HPDE6-E6E7 (cell line): ENCODE measurements around the gene DMAC2.
"Not testable (repeated sequence)": the region's sequence is repeated elsewhere in the genome, so short reads cannot be mapped to it uniquely, and the experiment has no call there.

Experiments
- DNase-seq: peaks from one replicate; pipeline ENCODE4 v3.0.0; 2011; ENCODE audit warnings: missing footprints; ENCODE audit errors: extremely low spot score

Gene DMAC2

DNA sequence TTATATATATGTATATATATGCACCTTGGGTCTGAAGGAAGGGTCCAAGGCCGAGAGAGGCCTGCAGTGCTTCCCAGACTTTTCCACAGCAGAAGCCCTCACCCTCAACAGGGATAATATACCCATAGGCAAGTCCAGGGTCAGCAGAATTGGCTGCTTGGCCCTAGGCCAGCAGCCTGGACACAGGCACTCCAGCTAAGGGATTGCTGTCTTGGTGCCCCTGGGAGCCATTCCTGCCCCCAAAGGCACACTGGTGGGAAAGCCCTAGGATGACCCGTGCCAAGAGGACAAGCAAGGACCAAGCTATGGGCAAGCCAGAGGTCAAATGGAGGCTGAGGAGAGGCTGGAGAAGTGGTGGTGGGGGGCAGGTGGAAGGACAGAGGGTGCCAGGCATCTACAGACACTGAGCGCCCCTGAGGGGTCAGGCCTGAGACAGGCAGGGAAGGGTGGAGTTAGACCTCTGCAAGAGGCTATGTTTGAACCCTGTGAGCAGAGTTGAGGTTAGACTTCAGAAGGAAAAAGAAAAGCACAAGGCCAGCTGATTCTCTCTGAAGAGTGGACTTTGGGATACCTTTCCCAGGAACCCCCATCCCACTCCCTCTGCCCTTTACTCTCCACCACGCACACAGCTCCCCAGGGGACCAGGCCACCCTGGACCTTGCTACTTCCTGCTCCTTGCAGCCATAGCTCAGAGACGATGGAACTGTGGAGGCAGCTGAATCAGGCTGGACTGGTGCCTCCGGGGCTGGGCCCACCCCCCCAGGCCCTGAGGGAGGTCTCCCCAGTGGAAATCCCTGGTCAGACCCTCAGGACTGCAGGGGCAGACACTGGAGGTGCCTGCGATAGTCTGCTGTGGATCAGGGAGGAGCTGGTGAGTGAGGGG is 3.0 kb upstream of the DMAC2 start, which contains the start of gene ERICH4:
TSS of gene ERICH4 (plus strand) at position 684 of the 883 bp plus-strand sequence. CDS start at position 698, 14 bp downstream.
- DNase-seq: no peak

DNA sequence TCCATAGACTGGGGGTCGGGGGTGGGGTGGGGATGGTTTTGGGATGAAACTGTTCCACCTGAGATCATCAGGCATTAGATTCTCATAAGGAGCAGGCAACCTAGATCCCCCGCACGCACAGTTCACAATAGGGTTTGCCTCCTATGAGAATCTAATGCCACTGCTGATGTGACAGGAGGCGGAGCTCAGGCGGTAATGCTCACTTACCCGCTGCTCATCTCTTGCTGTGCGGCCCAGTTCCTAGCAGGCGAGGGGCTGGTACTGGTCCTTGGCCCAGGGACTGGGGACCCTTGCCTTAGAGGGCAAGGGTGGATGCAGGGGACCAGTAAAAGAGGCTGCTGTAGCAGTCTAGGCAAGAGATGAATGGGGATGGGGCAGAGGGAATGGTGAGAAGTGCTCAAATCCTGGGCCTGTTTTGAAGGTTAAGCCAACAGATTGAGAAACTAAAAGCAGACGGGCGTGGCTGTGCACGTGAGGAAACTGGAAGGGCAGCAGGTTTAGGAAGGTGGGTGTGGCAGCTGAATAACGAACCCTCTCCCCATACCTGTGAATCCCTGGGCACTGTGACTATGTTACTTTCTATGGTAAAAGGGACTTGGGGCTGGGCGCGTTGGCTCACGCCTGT is 1.7 kb upstream of the DMAC2 start:
- DNase-seq: no peak

DNA sequence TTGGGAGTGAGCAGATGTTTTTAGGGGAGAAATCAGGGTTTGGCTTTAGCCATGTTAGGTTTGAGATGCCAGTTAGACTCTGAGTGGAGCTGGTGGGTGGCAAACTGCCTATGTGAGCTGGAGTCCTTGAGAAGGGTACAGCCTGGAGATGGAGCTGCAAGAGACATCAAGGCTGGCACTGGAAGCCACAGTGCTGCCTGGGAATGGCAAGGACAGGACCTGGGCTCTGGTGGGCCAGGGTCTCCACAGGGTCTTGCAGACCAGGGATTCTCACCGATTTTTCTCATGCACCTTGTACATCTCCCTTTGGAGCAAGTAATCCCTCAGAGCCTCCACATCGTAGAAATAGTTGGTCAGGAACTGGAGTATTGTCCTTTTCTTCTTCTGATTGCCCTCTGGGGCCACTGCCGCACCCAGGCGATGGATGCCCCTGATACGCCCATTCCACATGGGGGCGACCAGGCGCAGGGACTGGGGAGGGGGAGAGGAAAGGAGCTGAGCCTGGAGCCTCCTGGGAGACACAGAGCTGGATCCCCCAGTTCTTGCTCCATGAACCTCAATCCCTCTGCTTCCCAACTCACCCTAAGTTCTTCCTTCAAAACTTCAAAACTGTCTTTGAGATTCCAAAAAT is 1.7 kb downstream of the DMAC2 start:
- DNase-seq: no peak

DNA sequence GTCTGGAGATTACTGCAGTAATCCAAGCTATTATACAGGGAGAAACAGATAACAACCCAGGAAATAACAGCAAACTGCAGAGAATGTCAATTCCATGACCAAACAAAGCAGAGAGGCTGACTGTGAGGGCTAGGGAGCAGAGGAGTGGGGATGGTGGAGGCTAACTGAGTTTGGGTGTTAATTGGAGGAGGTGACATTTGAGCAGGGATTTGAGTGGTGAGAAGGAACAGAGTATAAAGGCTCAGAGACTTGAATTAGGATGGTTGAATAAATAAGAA is 3.1 kb downstream of the DMAC2 start:
- DNase-seq: no peak

DNA sequence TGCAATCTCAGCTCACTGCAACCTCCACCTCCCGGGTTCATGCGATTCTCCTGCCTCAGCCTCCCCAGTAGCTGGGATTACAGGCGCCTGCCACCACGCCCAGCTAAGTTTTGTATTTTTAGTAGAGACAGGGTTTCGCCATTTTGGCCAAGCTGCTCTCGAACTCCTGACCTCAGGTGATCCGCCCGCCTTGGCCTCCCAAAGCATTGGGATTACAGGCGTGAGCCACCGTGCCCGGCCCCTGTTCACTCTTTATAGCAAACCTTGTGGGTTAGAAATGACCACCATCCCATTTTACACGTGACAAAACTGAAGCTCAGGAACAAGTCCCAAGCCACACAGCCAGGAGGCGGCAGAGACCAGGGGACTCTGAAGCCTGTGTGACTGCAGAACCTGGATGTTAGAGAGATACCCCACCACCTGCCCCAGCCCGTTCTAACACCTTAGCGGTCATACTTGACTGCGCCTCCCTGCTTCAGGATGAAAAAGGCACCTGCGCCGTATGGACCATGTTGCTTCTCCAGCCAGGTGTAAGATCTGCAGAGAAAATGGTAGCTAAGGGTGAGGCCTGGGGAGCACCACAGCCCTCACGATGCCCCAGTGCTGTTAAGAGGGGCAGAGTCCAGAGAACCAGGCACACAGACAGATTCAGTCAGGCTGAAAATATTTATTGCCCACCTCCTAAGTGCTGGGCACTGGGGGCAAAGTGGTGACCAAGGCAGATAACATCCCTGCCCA is 3.6 kb downstream of the DMAC2 start:
- DNase-seq: no peak

DNA sequence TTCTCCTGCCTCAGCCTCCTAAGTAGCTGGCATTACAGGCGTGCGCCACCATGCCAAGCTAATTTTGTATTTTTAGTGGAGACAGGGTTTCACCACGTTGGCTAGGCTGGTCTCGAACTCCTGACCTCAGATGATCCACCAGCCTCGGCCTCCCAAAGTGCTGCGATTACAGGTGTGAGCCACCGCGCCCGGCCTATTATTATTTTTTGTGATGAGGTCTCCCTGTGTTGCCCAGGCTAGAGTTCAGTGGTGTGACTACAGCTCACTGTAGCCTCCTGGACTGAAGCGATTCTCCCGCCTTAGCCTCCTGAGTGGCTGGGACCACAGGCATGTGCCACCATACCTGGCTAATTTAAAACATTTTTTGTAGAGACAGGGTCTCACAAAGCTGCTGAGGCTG is 4.3 kb downstream of the DMAC2 start:
- DNase-seq: not testable (repeated sequence)

DNA sequence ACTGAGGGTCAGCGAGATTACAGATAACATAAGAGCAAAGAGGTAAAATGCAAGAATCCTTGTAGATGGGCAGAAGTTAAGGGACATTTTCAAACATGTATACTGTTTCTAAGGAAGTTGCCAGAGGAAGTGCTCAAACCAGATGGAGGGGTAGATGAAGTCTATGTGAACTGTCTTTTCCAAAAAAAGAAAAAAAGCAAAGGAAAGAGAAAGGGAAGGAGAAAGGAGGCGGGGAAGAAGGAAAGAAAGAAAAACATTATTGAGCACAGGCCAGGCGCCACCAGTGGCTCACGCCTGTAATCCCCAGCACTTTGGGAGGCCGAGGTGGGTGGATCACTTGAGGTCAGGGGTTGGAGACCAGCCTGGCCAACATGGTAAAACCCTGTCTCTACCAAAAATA is 5.3 kb downstream of the DMAC2 start:
- DNase-seq: no peak

DNA sequence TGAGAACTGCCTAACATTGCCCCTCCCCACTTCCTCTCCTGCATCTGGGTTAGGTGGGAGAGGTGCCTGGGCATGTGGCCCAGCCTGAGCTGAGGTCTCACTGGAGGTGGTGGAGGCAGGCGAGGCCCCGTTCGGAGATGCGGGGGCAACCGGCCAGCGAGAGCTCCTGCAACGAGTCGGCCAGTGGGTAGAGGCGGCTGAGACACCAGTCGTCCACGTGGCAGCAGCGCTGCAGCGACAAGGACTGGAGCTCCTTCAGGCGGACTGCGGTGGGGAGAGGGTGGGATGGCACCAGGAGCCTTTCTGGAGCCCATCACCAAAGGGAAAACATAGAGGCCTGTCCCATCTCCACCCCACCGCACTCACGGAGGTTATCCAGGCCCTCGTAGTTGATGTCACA is 6.5 kb downstream of the DMAC2 start:
- no peak for DNase-seq

DNA sequence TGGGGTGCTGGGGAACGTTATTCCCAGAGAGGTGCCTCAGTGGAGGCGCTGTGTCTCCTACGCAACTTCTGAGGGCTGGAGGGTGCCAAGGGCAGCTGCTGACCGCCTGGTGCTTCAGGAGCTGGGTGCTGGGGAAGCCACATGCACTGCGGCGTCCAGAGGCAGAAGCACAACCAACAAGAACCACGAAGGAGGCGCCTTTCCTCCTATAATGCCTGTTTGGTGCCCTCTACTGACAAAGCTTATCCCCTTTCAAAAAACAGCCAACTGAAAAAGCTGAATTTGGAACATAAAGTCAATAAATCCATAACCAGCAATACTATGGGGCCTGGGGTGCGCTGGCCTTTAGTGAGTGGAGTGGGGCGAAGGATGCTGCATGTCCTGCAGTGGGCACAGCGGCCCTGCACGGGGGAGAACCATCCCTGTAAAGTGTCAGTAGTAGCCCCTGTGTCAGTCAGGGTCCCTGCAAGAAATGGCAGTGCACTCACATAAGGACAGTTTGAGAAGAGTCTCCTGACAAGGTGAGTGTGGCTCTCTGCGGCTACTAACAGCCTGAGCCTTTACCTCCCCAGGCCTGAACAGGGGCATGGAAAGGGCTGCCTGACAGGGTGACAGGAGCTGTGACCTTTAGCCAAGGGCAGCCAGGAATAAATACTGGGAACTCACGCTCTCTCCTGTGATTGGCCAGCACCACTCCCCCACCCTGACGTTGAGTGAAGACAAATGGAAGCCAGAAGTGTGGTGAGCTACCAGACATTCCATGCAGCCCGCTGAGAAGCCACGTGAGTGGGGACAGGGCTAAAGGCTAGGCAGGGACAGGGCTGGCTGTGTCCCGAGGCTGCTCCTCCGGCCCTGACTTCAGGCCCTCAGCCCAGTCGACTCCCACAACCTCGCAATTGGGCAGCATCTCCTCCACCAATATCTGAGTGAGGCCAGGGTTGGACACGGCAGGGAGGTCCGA is 8.0 kb downstream of the DMAC2 start:
- no peak for DNase-seq

DNA sequence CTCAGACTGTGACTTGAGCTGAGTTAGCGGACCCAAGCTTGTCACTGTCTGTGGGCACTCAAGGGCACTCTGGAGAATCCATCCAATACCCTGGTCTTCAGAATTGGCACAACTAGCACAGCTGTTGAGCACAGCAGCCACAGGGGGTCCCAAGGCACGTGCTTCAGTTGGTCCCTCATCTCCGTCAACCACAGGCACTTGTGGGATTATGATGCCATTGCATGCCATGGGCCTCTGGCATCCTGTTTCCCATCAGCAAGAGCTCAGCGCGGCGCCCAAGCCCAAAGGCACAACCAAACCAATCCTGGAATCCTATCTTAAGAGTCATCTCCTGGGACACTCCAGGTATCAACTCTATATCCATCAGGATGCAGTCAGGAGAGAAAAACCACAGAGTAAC is 8.8 kb downstream of the DMAC2 start:
- DNase-seq: no peak

DNA sequence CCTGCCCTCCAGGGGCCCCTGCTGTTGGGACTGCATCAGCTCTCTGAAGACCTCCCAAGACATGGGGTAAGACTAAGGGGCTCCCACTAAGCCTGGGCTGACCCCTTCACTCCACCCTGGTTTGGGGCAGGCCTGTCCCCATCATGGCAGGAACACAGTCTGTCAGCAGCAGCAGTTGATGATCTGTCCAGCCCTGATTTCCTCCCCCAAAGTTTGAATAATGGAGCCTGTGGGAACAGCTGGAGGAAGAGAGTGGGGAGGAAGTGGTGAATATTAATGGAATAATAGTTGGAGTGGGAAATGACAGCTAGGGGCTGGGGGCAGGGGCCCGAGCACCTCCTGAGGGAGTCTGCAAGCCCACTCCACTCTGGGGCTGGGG is 11.2 kb downstream of the DMAC2 start:
- no peak for DNase-seq

DNA sequence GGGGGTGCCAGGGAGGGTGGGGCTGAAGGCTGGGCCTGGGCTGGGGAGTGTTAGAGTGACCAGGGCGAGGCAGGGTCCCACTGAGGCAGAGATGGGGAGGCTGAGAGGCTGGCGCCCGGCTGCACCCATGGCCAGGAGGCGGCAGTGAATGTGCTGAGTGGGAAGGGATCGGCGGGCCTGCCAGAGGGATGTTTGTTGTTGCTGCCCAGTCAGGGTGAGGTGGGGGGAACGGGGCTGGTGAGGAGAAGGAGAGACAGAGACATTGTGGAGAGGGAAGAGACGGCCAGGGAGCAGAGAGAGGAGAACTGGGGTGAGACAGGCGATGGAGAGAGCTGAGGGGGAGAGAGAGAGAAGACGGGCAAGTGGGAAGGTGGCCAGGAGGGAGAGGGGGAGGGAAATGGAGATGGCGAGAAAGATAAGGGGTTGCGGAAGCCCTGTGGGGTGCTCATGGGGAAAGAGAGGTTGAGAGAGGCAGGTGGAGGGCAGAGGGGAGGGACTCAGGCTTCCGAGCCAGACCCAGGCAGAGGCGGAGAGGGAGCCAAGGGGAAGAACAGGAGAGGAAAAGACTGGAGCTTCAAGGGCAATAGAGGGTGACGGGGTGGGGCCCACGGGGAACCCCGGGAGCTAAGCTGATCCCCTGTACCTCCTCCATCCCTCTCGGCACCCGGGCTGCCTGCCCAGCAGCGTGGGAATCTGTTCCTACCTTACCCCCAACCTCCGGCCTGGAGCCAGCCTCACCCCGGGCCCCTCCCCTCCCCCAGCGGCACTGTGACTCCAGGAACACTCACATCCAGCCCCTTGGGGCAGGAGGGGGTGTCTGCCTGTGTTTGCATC is 11.8 kb downstream of the DMAC2 start:
- peak; percentile 21 for DNase-seq

DNA sequence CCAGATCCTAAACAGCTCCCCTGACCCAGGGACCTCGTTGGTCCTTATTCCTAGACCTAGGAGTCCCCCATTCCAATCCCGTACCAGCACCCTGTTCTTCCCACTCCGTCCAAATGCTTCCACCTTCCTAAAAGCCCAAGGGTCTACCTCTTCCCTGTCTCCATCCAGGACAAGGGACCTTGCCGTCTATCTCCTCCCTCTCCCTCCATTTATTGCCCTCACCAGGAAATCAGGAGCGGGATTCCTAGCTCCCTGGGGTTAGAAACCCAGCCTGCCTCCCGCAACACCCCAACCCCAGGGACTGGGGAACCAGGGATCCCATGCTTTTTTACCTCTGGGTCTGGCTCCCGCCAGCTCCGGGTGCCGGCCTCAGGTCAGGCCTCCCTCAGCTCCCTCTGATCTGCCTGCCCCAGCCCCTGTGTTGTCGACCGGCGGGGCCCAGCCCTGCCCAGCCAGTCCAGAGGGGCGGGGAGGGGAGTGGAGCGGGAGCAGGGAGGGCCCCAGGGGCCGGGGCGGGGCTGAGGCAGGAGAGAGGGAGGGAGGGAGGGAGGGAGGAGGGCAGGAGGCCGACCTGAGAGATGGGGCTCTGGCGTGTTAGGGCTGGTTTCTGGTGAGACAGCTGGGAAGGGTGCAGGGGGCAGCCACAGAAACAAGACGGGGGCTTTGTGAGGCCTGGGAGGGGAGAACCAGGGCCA is 12.6 kb downstream of the DMAC2 start, which contains the start of gene B3GNT8:
TSS of gene B3GNT8 (minus strand) at position 423 of the 695 bp plus-strand sequence. CDS start 596 bp downstream, outside the sequence.
- peak; percentile 83 for DNase-seq

DNA sequence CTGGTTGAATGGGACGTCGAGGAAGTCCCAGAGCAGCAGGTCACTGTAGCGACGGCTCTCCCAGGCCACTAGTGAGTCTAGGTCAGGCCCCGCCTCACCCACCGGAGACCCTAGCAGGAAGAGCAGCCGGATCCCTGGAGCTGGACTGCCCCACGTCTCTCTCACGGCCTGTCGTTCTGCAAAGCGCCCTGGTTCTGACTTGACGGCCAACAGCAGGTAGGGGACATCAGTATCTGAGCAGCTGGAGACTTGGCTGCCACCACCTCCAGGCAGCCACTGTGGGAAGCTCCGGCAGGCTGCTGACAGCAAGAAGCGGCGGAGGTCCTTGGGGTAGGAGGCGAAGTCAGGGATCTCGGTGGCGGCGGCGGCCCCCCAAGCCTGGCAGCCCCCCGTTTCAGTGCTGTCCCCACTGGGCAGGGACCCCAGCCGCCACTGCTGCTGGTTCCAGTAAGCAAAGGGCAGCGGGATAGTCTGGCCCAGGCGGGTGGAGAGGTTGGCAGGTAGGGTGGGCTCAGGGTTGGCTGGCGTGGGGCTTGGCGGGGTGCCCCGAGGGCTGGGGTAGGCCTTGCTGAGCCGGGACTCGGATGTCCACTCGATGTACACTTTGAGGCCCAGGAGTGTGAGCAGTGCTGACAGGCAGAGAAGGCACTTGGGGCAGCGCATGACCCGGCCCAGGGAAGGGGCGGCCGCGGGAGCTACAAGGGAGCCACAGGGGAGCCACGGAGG is 13.4 kb downstream of the DMAC2 start:
- no peak for DNase-seq

DNA sequence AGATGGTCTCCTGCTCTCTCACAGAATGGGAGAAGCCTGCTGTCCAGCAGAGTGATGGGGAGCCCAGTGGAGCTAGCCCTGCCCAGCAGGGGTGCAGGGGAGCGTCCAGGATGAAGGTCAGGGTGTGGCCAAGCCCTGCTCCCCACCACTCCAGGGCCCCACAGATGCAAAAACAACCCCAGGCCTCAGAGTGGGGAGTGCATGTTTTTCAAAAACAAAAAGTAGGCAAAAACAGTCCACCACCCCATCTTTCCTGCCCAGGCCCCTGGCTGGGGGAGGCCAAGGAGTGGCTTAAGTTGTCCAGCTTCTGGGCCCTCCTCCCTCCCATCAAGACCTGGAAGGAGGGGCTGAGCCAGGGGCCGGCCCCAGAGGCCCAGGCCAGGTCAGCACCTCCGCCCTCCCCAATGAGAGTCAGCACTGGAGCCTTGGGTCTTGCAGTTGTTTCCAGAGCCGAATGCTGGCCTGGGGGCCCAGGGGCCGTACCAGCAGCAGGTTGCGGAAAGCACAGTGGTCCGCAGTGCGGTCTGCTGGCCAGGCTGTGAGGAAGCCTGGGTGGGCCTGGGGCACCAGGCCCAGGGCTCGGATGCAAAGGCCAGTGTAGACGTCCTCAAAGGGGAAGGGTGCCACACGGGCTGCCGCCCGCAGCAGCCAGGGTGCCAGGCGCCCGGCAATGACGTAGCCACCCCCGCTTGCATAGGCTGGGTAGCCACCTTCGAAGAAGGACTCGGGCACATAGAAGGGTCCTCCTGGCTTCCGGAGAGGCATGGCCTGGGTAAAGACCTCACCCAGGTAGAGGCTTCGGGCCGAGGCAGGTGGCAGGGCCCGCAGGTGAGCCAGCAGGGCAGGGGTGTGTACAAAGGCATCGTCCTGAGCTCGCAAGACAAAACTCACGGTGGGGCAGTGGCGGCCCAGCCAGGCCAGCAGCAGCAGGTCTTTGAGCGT is 14.3 kb downstream of the DMAC2 start:
- no peak for DNase-seq

DNA sequence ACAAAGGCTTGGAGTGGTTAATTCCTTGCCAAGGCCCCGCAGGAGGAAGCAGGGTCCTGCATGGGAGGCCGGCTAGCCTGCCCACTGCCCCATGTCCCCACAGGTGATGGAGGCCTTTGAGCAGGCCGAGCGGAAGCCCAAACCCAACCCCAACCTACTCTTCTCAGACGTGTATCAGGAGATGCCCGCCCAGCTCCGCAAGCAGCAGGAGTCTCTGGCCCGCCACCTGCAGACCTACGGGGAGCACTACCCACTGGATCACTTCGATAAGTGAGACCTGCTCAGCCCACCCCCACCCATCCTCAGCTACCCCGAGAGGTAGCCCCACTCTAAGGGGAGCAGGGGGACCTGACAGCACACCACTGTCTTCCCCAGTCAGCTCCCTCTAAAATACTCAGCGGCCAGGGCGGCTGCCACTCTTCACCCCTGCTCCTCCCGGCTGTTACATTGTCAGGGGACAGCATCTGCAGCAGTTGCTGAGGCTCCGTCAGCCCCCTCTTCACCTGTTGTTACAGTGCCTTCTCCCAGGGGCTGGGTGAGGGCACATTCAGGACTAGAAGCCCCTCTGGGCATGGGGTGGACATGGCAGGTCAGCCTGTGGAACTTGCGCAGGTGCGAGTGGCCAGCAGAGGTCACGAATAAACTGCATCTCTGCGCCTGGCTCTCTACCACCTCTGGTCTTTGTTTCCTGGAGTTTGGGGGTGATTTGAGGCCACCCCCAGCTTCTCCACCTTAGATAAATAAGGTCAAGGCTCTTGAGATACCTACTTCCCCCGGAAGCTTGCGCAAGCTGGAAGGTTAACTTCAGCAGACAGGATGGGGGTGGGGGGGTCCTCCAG is 15.2 kb downstream of the DMAC2 start:
- DNase-seq: no peak

DNA sequence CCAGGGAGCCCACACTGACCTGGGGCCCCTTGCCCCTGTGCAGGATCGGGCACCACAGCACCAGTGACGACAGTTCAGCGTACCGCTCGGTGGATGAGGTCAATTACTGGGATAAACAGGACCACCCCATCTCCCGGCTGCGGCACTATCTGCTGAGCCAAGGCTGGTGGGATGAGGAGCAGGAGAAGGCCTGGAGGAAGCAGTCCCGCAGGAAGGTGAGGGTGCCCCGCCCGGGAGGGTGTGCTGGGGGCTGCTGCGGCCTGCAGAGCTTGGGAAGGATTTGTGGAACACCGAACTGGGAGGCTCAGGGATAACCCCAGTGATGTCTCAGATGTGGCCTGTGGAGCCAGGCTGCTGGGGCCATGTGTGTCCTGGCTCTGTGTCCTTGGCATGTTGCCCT is 16.8 kb downstream of the DMAC2 start:
- no peak for DNase-seq
